Osteocyte (in vitro differentiated cells): Measurements from ENCODE around the gene ITPR2. TPM values are rescaled to one million over a fixed set of nuclear protein-coding genes. Genes with fewer than 3 reads are reported as not detected.

Experiments used
- DNase-seq: peaks from one replicate; pipeline ENCODE4 v3.0.0; 2021; ENCODE audit warnings: mixed read lengths; ENCODE audit not compliant: unreplicated experiment; ENCODE audit errors: extremely low spot score
- H3K27ac Mint-ChIP-seq: one replicate; pipeline ENCODE4 v1.8.0; 2021; ENCODE audit warnings: mild to moderate bottlenecking, mixed read lengths; ENCODE audit not compliant: unreplicated experiment
- H3K27me3 Mint-ChIP-seq: one replicate; pipeline ENCODE4 v1.8.0; 2021; ENCODE audit warnings: mixed read lengths; ENCODE audit not compliant: unreplicated experiment
- H3K36me3 Mint-ChIP-seq: one replicate; pipeline ENCODE4 v1.8.0; 2021; ENCODE audit warnings: mixed read lengths; ENCODE audit not compliant: unreplicated experiment
- H3K4me1 Mint-ChIP-seq: one replicate; pipeline ENCODE4 v1.8.0; 2021; ENCODE audit warnings: mixed read lengths; ENCODE audit not compliant: unreplicated experiment
- H3K4me3 Mint-ChIP-seq: one replicate; pipeline ENCODE4 v1.8.0; 2021; ENCODE audit warnings: mild to moderate bottlenecking, moderate library complexity, mixed read lengths; ENCODE audit not compliant: unreplicated experiment
- H3K9me3 Mint-ChIP-seq: one replicate; pipeline ENCODE4 v1.8.0; 2021; ENCODE audit warnings: mixed read lengths; ENCODE audit not compliant: unreplicated experiment
- total RNA-seq: library from RNA; stranded (reverse); gene quantifications from 2 replicates; pipeline ENCODE4 v1.2.1, GENCODE V29; 2021
- TF ChIP-seq, protein P1 (sequence below): fragments of 200-600 bp; sonication (generic); IDR thresholded peaks from 2 replicates; pipeline ENCODE4 v1.5.0; 2021; ENCODE audit warnings: antibody characterized with exemption, mild to moderate bottlenecking, moderate library complexity

ITPR2 gene
- total RNA-seq, 1 donor from 2014 or later: 22.1 TPM

DNA sequence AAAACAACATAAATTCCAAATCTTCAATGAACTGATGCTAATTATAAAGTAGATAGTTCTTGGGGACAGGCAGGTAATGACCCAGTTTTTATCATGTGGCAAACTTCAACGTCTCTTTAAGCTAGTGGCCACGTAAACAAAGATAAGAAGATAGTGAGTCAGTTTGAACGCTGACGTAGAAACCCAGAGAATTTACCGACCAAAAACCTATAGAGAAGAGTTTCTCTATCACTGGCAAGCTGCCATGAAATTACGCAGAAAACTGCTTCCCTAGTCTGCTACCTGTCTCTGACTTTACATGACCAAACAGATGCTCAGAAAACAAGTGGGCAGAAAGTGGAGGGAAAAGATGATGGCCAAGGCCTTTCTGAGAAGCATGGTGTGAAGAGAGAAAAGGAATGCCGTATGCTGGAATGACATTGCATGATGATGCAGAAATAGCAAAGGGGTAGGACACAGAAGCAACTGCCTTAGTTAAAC is 136.3 kb downstream of the ITPR2 start:
- no peaks in the 10 kb centered on the region for H3K27me3 Mint-ChIP-seq
- no peak for DNase-seq
- H3K27ac Mint-ChIP-seq: peak overlapping the region; percentile 69
- no peak overlapping the region for H3K4me3 Mint-ChIP-seq
- TF ChIP-seq, protein P1, sequence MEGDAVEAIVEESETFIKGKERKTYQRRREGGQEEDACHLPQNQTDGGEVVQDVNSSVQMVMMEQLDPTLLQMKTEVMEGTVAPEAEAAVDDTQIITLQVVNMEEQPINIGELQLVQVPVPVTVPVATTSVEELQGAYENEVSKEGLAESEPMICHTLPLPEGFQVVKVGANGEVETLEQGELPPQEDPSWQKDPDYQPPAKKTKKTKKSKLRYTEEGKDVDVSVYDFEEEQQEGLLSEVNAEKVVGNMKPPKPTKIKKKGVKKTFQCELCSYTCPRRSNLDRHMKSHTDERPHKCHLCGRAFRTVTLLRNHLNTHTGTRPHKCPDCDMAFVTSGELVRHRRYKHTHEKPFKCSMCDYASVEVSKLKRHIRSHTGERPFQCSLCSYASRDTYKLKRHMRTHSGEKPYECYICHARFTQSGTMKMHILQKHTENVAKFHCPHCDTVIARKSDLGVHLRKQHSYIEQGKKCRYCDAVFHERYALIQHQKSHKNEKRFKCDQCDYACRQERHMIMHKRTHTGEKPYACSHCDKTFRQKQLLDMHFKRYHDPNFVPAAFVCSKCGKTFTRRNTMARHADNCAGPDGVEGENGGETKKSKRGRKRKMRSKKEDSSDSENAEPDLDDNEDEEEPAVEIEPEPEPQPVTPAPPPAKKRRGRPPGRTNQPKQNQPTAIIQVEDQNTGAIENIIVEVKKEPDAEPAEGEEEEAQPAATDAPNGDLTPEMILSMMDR: no peak
- H3K36me3 Mint-ChIP-seq: peaks cover 19% of the 10 kb centered on the region
- H3K9me3 Mint-ChIP-seq: peaks cover 6% of the 10 kb centered on the region
- H3K4me1 Mint-ChIP-seq: peaks cover 25% of the 10 kb centered on the region

DNA sequence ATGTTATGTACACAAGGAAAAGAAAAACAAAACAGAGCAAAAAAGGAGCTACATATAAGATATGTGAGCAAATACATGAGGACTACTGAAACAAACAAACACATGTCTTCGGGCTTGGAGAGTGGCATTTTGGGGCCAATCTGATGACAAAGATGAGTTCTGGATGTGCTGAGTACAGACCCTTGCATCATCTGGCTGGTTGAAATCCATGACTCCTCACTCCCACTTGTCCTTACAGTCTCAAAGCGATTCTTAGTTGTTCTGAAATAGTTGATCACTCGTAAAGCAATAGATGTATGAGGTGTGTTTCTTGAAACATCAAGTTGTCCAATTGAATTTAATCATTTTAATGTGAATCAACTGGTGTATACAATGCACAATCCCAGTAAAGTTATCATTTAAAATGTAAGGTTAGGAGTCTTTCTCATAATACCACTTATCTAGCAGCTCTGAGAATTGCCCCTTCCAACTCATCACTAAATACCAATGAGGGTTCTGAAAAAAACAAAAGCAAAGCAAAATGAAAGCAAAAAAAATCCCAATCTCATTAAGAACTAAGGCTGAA is 136.9 kb downstream of the ITPR2 start:
- Mint-ChIP-seq H3K27me3 (no peaks in the 10 kb centered on the region), H3K4me3 (no peak overlapping the region), H3K36me3 (peaks cover 19% of the 10 kb centered on the region), H3K27ac (no peak overlapping the region), H3K9me3 (peaks cover 6% of the 10 kb centered on the region), H3K4me1 (peaks cover 30% of the 10 kb centered on the region)
- DNase-seq: no peak
- TF ChIP-seq, protein P1: no peak

DNA sequence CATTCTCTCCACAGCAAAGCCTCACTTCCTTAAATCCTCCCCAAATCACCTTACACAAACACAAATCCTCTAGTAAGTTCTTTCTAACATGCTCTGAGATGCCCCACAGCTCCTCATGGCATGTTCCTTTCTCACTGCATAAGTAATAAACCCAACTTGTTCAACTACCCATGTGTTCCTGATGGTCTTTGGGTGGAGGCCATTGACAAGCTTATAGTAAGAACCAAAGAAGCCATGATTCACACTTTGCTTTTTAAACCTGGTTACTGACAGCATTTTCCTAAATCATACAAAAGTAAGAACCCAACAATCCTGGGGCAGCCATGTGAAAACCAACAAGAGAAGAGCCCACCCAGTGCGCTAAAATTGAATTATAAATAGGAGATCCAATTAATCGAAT is 138.6 kb downstream of the ITPR2 start:
- no peak for DNase-seq
- Mint-ChIP-seq H3K27ac (no peak overlapping the region), H3K36me3 (peaks cover 19% of the 10 kb centered on the region), H3K4me1 (peaks cover 41% of the 10 kb centered on the region), H3K4me3 (no peak overlapping the region), H3K9me3 (peaks cover 6% of the 10 kb centered on the region), H3K27me3 (no peaks in the 10 kb centered on the region)
- TF ChIP-seq, protein P1: no peak

DNA sequence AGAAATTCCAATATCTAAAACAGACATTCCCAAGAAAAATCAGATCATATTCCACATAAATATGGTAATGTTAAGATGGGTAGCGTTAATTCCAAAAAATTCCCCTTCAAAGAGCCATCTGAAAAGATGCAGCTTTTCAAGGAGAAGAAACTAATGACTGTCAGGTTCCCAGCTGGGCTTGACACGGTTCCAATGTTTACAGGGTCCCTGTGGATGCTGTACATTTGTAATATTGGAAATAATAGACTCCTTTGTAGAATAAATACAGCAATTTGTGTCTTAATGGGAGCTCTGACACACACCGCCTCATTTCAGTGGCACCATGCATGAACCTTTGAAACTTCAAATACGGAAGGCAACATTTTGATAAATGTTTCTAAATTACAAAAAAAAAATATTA is 140.6 kb downstream of the ITPR2 start:
- Mint-ChIP-seq H3K27me3 (no peaks in the 10 kb centered on the region), H3K9me3 (no peaks in the 10 kb centered on the region), H3K27ac (peak overlapping the region; percentile 83), H3K36me3 (peaks cover 15% of the 10 kb centered on the region), H3K4me1 (peaks cover 43% of the 10 kb centered on the region), H3K4me3 (no peak overlapping the region)
- TF ChIP-seq, protein P1: no peak
- DNase-seq: no peak

DNA sequence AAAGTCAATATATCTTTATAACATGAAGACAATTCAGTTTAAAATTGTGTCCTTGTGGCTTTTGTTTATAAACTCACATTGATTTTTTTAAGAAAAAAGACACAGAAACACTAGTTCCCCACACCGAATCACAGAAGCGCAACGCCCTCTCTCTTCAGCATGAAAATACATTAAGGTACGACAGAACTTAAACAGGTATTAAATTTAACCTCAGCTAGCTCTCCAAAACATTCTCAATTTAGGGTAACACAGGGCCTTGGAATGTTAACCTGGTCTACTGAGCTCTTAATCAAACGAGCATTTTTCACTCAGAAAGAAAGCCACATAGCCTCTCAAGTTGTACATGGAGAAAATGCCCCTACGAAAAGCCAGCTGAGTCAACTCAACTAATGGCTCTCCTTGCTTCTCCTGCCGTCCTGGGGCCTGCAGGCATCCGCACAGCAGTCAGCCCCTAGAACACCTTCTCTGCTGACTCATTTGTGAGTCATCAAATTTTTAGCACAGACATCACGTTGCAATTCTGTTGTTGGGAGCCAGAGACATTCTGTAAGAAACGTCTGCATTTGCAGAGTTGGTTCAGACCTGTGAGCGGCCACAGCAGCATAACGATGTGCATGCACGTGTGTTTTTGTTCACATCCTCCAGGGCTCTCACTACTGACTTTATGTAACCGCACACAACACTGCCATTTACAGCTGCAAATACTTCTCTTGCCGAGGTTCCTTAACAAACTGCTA is 141.6 kb downstream of the ITPR2 start:
- Mint-ChIP-seq H3K27me3 (no peaks in the 10 kb centered on the region), H3K9me3 (no peaks in the 10 kb centered on the region), H3K4me3 (peak overlapping the region; percentile 42), H3K36me3 (peaks cover 15% of the 10 kb centered on the region), H3K4me1 (peaks cover 33% of the 10 kb centered on the region), H3K27ac (peak overlapping the region; percentile 83)
- no peak for DNase-seq
- TF ChIP-seq, protein P1: peak; percentile 8
